Activated CD4-positive, alpha-beta T cell treated with anti-CD3 and anti-CD28 coated beads, Interleukin-2, amount 50 U/mL, for 48 hours (primary cell): Measurements from ENCODE around the gene CCNA2.

Source experiments
- DNase-seq, 2 experiments: peaks; one replicate each; pipeline ENCODE4 v3.0.0-alpha.2; 2020

The CCNA2 gene

GRCh38 chr4:121771869-121772268 is 51.8 kb downstream of the CCNA2 start:
- no peak for DNase-seq

DNA sequence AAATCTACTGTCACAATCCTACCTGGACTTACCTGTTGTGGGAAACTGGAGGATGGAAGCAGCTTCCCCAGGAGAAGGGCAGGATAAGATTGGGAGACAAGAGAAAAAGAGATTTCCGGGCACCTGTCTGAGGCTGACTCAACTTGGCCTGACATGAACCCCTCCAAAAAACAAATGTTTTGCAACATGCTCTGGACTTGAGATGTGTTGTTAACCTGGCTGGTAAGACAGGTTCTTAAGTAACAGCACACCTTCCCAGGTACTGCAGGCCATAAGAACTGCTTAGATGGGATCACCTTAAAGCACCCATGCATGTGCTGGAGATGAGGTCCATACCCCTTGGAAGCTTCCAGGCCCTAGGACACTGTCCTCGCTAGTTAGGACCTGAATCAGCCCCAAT is 54.3 kb downstream of the CCNA2 start:
- DNase-seq: no peak

DNA sequence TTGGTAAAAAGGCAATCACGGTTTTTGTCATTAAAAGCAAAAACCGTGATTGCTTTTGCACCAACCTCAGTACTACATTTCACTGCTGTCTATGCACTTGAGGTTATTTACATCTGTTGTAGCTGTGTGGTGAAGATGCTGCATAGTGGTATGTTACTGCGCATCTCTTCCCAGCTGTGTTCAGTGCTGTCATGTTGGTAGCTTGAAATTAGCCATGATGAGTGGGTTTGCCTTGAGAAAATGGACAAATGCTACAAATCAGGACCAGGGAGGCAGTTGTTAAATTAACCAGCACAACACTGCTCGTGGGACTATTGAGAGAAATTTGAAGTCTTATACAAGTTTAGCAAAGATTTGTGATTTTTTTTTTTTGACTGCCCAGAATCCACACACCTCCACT is 56.5 kb downstream of the CCNA2 start:
- no peak for DNase-seq
